ENCODE data around the gene DOCK8. TPM values are rescaled to one million over a fixed set of nuclear protein-coding genes. Genes with fewer than 3 reads are reported as not detected.
"Not testable (repeated sequence)": the region's sequence is repeated elsewhere in the genome, so short reads cannot be mapped to it uniquely, and the experiment has no call there.

Gene DOCK8
- total and polyA plus RNA-seq, 2 of the 13 experiments (the other 11 are each of a cell fraction or from before 2014, with no cell fraction given) = 0.28 to 0.38 TPM

GRCh38 chr9:178970-179383 is 35.7 kb upstream of the DOCK8 start, which contains the start of gene ZNG1A:
ZNG1A (minus strand) TSS chr9:179056; CDS start chr9:178969, 87 bp downstream.
- BruUV-seq (replicated peaks); FAIRE-seq; in situ Hi-C loops (cut with HindIII; ENCODE audit: extremely low pct_ligation_motif_present, low pct_unique_long_range_greater_than_20kb); TF ChIP-seq CREM (CRISPR knock-in tag; IDR thresholded peaks at IDR 0.05); SP1 (IDR thresholded peaks at IDR 0.05): not testable (repeated sequence)
- TF ChIP-seq YEATS4 (CRISPR knock-in tag; IDR thresholded peaks at IDR 0.05; ENCODE audit: borderline replicate concordance) (0 out of 2 replicates have a peak, but pooled peaks have one; percentile 47), KMT2B (CRISPR knock-in tag; IDR thresholded peaks at IDR 0.05) (peak; percentile 45; the same call in 1 of the 2 replicates), CREM (IDR thresholded peaks at IDR 0.05) (peak; percentile 26; the same call in 1 of the 2 replicates), KAT8 (CRISPR knock-in tag; IDR thresholded peaks at IDR 0.05) (peak; percentile 70; the same call in 1 of the 2 replicates), GABPB1 (CRISPR knock-in tag; IDR thresholded peaks at IDR 0.05) (peak; percentile 58), KLF12 (CRISPR knock-in tag; IDR thresholded peaks at IDR 0.05; ENCODE audit: borderline replicate concordance) (peak; percentile 33; the same call in 1 of the 2 replicates), CREB1 (IDR thresholded peaks at IDR 0.05) (peak; percentile 26; the same call in 1 of the 2 replicates), CREB1 (CRISPR knock-in tag; IDR thresholded peaks at IDR 0.05) (peak; percentile 85), SP1 (CRISPR knock-in tag; IDR thresholded peaks at IDR 0.05) (peak; percentile 65), SAP130 (CRISPR knock-in tag; IDR thresholded peaks at IDR 0.05; ENCODE audit: low read depth) (peak; percentile 69), YEATS2 (CRISPR knock-in tag; IDR thresholded peaks at IDR 0.05; ENCODE audit: borderline replicate concordance) (0 out of 2 replicates have a peak, but pooled peaks have one; percentile 32), ZNF143 (CRISPR knock-in tag; IDR thresholded peaks at IDR 0.05) (peak; percentile 75), TFDP1 (CRISPR knock-in tag; IDR thresholded peaks at IDR 0.05; ENCODE audit: borderline replicate concordance) (0 out of 2 replicates have a peak, but pooled peaks have one; percentile 21), TFDP2 (CRISPR knock-in tag; IDR thresholded peaks at IDR 0.05) (peak; percentile 42; the same call in 1 of the 2 replicates), ZFY (CRISPR knock-in tag; IDR thresholded peaks at IDR 0.05) (0 out of 2 replicates have a peak, but pooled peaks have one; percentile 35), GATAD1 (CRISPR knock-in tag; IDR thresholded peaks at IDR 0.05) (peak; percentile 85), ZNF574 (CRISPR knock-in tag; IDR thresholded peaks at IDR 0.05) (peak; percentile 29; the same call in 1 of the 2 replicates), DRAP1 (CRISPR knock-in tag; IDR thresholded peaks at IDR 0.05) (peak; percentile 15; the same call in 1 of the 2 replicates), ATF1 (CRISPR knock-in tag; IDR thresholded peaks at IDR 0.05) (peak; percentile 80; the same call in 1 of the 2 replicates), MYC (CRISPR knock-in tag; IDR thresholded peaks at IDR 0.05; ENCODE audit: borderline replicate concordance) (peak; percentile 51; the same call in 1 of the 2 replicates), HOXA3 (CRISPR knock-in tag; IDR thresholded peaks at IDR 0.05) (peak; percentile 63; the same call in 1 of the 2 replicates)

More at GRCh38 chr9:178970-179383, 35.7 kb upstream of the DOCK8 start, which contains the start of gene ZNG1A:
- peak within 1 kb of the TSS; percentile 37 to 67 (median 65); a peak in 5 of 6 replicates for H3K4me3 ChIP-seq (replicated peaks in 1 of 3; ENCODE audit: insufficient read depth in 1 of 3, low read depth in 2 of 3, low read length in 3 of 3)
- intact Hi-C loops (cut with micrococcal nuclease; ENCODE audit: unreplicated experiment) = loop anchor here (5.0 kb wide), 2 partner anchors 38 to 128 kb away; no protein-coding TSS in a partner anchor
- CTCF ChIA-PET (ENCODE audit: low intra/inter-chr PET ratio, low total read pairs); POLR2A ChIA-PET; H2AFZ ChIP-seq (ENCODE audit: low read length); H4K20me1 ChIP-seq (ENCODE audit: insufficient read depth, low read length); H3K4me1 ChIP-seq (ENCODE audit: insufficient read depth, low read length); H3K36me3 ChIP-seq (replicated peaks in 1 of 2; ENCODE audit: control insufficient read depth in 1 of 2, insufficient read depth in 2 of 2, low read length in 2 of 2); H3K27me3 ChIP-seq (ENCODE audit: control insufficient read depth in 1 of 2, insufficient read depth in 2 of 2, low read length in 2 of 2); ATAC-seq; H3K79me2 ChIP-seq (ENCODE audit: insufficient read depth, low read length); H3K9me3 ChIP-seq (ENCODE audit: low read length): not testable (repeated sequence)
- DNase-seq (ENCODE audit: low spot score) = peak; percentile 80
- H3K27ac ChIP-seq (ENCODE audit: extremely low read length, insufficient read depth, low read length) = peak within 1 kb of the TSS; percentile 40
- H3K4me2 ChIP-seq (ENCODE audit: low read depth, low read length) = peak within 1 kb of the TSS; percentile 57; the same call in 1 of the 2 replicates
- WGBS (ENCODE audit: low lambda C conversion rate) = no CpG with 5 or more reads among the region's 32 CpGs
- H3K9ac ChIP-seq (ENCODE audit: insufficient read depth, low read depth, low read length) = peak within 1 kb of the TSS; percentile 56
